BE2C (cell line): Measurements from ENCODE around the gene IRF2BP1.

ENCODE experiments used
- DNase-seq: peaks from one replicate; pipeline ENCODE4 v3.0.0-alpha.2; 2020
- H3K27me3 ChIP-seq: fragments of 250-450 bp; sonication (Bioruptor Pico); 2 replicates; pipeline ENCODE4 v1.5.1; 2020; ENCODE audit warnings: mild to moderate bottlenecking
- H3K36me3 ChIP-seq: fragments of 250-450 bp; sonication (Bioruptor Pico); 2 replicates; pipeline ENCODE4 v1.5.1; 2020; ENCODE audit warnings: mild to moderate bottlenecking
- H3K4me1 ChIP-seq: fragments of 250-450 bp; sonication (Bioruptor Pico); 2 replicates; pipeline ENCODE4 v1.5.1; 2020
- H3K4me3 ChIP-seq: 2 replicates; pipeline ENCODE4 v1.5.1; 2011; ENCODE audit warnings: low read depth, low read length
- H3K9me3 ChIP-seq: fragments of 250-450 bp; sonication (Bioruptor Pico); 2 replicates; pipeline ENCODE4 v1.5.1; 2020
- CTCF ChIP-seq: IDR thresholded peaks from 2 replicates; pipeline ENCODE4 v1.5.1; 2012; ENCODE audit warnings: mild to moderate bottlenecking, low read depth, low read length

IRF2BP1 gene

GRCh38 chr19:45860359-45861259, 25.3 kb downstream of the IRF2BP1 start:
- Histone ChIP-seq H3K27me3 (peaks cover 24% of the 10 kb centered on the region), H3K4me1 (no peaks in the 10 kb centered on the region), H3K9me3 (no peaks in the 10 kb centered on the region), H3K4me3 (no peak overlapping the region), H3K36me3 (peaks cover 17% of the 10 kb centered on the region)
- TF ChIP-seq CTCF = no peak
- DNase-seq = no peak

- DNase-seq = no peak
- peaks cover 47% of the 10 kb centered on the region for H3K36me3 ChIP-seq
- H3K9me3 ChIP-seq = no peaks in the 10 kb centered on the region
- H3K4me3 ChIP-seq = no peak overlapping the region
- no peaks in the 10 kb centered on the region for H3K27me3 ChIP-seq
- H3K4me1 ChIP-seq = no peaks in the 10 kb centered on the region
- no peak for TF ChIP-seq CTCF
Measured at GRCh38 chr19:45854167-45854778, 31.7 kb downstream of the IRF2BP1 start.

- H3K9me3 ChIP-seq = no peaks in the 10 kb centered on the region
- H3K27me3 ChIP-seq = no peaks in the 10 kb centered on the region
- H3K4me3 ChIP-seq = no peak overlapping the region
- no peaks in the 10 kb centered on the region for H3K4me1 ChIP-seq
- no peak for DNase-seq
- H3K36me3 ChIP-seq = peaks cover 54% of the 10 kb centered on the region
- no peak for TF ChIP-seq CTCF
Measured at GRCh38 chr19:45852983-45853382, 33.0 kb downstream of the IRF2BP1 start.

- TF ChIP-seq CTCF = no peak
- Histone ChIP-seq H3K4me1 (no peaks in the 10 kb centered on the region), H3K27me3 (no peaks in the 10 kb centered on the region), H3K9me3 (no peaks in the 10 kb centered on the region), H3K4me3 (no peak overlapping the region), H3K36me3 (peaks cover 61% of the 10 kb centered on the region)
- DNase-seq = no peak
Measured at GRCh38 chr19:45852145-45852750, 33.7 kb downstream of the IRF2BP1 start.

- no peak overlapping the region for H3K4me3 ChIP-seq
- no peaks in the 10 kb centered on the region for H3K27me3 ChIP-seq
- H3K36me3 ChIP-seq = peaks cover 85% of the 10 kb centered on the region
- no peaks in the 10 kb centered on the region for H3K9me3 ChIP-seq
- DNase-seq = no peak
- peak; percentile 38 for TF ChIP-seq CTCF
- H3K4me1 ChIP-seq = no peaks in the 10 kb centered on the region
Measured at GRCh38 chr19:45848922-45849321, 37.0 kb downstream of the IRF2BP1 start.
